GM10248 (cell line): ENCODE results near the gene NAT16.

Source experiments
- CTCF ChIA-PET: fragments of 300-600 bp; sonication (Branson Sonifier 250); formaldehyde crosslinking; extraction: SDS; loops from one replicate; lab custom pipeline; 2021; ENCODE audit warnings: antibody characterized with exemption; lab: Yijun Ruan, JAX
- POLR2A ChIA-PET: fragments of 350-650 bp; sonication (Branson Sonifier 250); formaldehyde crosslinking; extraction: SDS; loops from one replicate; lab custom pipeline; 2020; ENCODE audit warnings: antibody characterized with exemption; lab: Yijun Ruan, JAX
- DNase-seq: peaks from one replicate; pipeline ENCODE4 v3.0.0; 2012; ENCODE audit errors: extremely low spot score
- TF ChIP-seq, protein P1 (sequence below): IDR thresholded peaks from 2 replicates; pipeline ENCODE4 v1.5.1; 2012; ENCODE audit warnings: mild to moderate bottlenecking, low read depth; ENCODE audit errors: extremely low read depth, missing control alignments, control extremely low read depth

Gene NAT16

DNA sequence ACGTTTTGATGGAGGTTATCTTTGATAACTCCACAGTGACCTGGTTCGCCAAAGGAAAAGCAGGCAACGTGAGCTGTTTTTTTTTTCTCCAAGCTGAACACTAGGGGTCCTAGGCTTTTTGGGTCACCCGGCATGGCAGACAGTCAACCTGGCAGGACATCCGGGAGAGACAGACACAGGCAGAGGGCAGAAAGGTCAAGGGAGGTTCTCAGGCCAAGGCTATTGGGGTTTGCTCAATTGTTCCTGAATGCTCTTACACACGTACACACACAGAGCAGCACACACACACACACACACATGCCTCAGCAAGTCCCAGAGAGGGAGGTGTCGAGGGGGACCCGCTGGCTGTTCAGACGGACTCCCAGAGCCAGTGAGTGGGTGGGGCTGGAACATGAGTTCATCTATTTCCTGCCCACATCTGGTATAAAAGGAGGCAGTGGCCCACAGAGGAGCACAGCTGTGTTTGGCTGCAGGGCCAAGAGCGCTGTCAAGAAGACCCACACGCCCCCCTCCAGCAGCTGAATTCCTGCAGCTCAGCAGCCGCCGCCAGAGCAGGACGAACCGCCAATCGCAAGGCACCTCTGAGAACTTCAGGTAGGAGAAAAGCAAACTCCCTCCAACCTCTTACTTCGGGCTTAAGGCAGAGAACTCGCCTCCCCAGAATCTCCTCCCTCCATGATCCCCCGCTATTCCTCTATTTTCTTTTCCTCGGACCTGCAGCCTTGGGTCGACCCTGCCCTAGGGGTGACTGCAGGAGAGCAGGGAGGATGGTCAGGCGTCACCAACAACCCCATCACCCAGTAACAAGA, 53.2 kb downstream of the NAT16 start, which contains the start of gene SERPINE1:
Gene SERPINE1 (plus strand): TSS at position 454 of the 809 bp plus-strand sequence. CDS start 1,290 bp downstream, outside the sequence.
- ChIA-PET POLR2A (interaction anchor here (0.5 to 1.2 kb wide), 4 partner anchors 10 to 225 kb away, joined by 3 to 6 read pairs (median 3); no protein-coding TSS in a partner anchor), CTCF (interaction anchor here (1.0 to 9.9 kb wide), 8 partner anchors 8 to 156 kb away, joined by 3 to 81 read pairs (median 8); no protein-coding TSS in a partner anchor)
- DNase-seq, result peak; percentile 84
- TF ChIP-seq, protein P1, sequence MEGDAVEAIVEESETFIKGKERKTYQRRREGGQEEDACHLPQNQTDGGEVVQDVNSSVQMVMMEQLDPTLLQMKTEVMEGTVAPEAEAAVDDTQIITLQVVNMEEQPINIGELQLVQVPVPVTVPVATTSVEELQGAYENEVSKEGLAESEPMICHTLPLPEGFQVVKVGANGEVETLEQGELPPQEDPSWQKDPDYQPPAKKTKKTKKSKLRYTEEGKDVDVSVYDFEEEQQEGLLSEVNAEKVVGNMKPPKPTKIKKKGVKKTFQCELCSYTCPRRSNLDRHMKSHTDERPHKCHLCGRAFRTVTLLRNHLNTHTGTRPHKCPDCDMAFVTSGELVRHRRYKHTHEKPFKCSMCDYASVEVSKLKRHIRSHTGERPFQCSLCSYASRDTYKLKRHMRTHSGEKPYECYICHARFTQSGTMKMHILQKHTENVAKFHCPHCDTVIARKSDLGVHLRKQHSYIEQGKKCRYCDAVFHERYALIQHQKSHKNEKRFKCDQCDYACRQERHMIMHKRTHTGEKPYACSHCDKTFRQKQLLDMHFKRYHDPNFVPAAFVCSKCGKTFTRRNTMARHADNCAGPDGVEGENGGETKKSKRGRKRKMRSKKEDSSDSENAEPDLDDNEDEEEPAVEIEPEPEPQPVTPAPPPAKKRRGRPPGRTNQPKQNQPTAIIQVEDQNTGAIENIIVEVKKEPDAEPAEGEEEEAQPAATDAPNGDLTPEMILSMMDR, result no peak

DNA sequence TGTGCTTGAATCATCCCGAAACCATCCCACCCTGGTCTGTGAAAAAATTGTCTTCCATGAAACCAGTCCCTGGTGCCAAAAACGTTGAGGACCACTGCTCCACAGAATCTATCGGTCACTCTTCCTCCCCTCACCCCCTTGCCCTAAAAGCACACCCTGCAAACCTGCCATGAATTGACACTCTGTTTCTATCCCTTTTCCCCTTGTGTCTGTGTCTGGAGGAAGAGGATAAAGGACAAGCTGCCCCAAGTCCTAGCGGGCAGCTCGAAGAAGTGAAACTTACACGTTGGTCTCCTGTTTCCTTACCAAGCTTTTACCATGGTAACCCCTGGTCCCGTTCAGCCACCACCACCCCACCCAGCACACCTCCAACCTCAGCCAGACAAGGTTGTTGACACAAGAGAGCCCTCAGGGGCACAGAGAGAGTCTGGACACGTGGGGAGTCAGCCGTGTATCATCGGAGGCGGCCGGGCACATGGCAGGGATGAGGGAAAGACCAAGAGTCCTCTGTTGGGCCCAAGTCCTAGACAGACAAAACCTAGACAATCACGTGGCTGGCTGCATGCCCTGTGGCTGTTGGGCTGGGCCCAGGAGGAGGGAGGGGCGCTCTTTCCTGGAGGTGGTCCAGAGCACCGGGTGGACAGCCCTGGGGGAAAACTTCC, 54.0 kb downstream of the NAT16 start:
- POLR2A ChIA-PET, result interaction anchor here (0.5 to 1.2 kb wide), 3 partner anchors 12 to 224 kb away, joined by 3 to 6 read pairs (median 3); no protein-coding TSS in a partner anchor
- DNase-seq, result peak; percentile 43
- CTCF ChIA-PET, result interaction anchor here (0.9 to 9.9 kb wide), 12 partner anchors 7 to 157 kb away, joined by 3 to 81 read pairs (median 4); partner anchors contain the start of gene FIS1
- TF ChIP-seq, protein P1, result no peak

DNA sequence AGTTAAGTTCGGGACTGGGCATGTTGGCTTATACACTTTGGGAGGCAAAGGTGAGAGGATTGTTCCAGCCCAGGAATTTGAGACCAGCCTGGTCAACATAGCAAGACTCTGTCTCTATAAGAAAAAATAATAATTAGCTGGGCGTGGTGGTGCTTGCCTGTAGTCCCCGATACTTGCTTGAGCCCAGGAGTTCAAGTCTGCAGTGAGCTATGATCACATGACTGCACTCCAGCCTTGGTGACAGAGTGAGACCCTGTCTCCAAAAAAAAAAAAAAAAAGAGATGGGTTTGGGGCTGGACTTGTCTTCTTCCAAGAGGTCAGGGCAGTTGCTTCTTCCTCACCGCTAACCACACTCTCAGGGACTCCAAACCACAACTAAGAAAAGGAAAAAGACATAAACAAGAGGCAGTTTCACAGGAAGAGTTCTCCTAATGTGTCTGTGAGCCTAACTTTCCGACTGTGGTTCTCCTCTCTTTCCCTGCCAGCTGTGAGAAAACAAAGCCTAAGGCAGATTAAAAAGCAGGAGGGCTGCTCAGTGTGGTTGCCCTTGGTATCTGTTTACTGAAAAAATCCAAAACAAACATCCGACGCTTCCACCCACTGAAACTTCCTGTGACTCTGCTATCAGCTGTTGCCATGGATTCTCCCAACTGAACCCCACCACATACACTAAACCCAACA, 55.6 kb downstream of the NAT16 start:
- no peak for DNase-seq
- ChIA-PET CTCF (interaction anchor here (1.3 to 9.9 kb wide), 8 partner anchors 13 to 166 kb away, joined by 3 to 81 read pairs (median 7); partner anchors contain the start of gene FIS1), POLR2A (interaction anchor here (0.6 kb wide), 1 partner anchor 120 kb away, joined by 5 read pairs; no protein-coding TSS in a partner anchor)
- TF ChIP-seq, protein P1, result no peak

DNA sequence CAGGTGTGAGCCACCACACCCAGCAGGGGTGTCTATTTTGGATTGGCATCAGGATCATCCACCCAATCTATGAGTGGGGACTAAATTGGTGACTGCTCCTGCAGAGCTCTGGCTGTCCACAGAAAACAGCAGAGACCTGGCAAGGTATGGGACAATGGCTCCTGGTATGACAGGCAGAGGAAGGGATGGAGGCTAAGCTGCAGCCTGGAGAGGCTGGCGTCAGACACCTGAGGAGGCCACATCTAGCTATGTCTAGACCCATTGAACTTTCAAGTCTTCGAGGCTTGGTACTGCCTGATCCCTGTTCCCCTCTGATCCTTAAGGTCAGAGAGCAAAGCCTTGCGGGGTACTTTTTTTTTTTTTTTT, 56.4 kb downstream of the NAT16 start:
- no peak for DNase-seq
- POLR2A ChIA-PET, result no interaction called here
- CTCF ChIA-PET, result interaction anchor here (1.5 to 9.9 kb wide), 3 partner anchors 13 to 159 kb away, joined by 4 to 81 read pairs (median 39); no protein-coding TSS in a partner anchor
- TF ChIP-seq, protein P1, result no peak

DNA sequence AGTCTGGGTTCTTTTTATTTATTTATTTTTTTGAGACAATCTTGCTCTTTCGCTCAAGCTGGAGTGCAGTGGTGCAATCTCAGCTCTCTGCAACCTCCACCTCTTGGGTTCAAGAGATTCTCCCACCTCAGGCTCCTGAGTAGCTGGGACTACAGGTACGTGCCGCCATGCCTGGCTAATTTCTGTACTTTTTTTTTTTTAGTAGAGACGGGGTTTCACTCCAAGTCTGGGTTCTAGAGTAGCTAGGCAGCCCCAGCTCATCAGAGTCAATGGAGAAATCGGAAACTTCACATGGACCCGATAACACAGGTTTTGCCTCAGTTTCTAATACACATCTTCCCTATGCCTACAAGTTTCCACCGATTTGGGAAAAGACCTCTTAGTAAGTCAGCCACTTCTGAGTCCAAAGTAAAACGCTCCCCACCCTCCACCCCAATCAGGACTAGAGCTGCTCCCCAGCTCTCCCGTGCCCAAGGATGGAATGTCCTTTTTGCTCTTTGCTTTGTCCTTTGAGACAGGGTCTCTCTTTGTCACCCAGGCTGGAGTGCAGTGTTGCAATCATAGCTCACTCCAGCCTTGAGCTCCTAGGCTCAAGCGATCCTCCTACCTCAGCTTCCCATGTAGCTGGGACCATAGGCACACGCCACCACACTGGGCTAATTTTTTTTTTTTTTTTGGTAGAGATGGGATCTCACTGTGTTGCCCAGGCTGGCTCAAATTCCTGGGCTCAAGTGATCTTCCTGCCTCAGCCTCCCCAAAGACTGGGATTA, 57.0 kb downstream of the NAT16 start:
- CTCF ChIA-PET, result interaction anchor here (1.2 to 9.9 kb wide), 4 partner anchors 14 to 159 kb away, joined by 4 to 81 read pairs (median 22); no protein-coding TSS in a partner anchor
- POLR2A ChIA-PET, result no interaction called here
- no peak for DNase-seq
- TF ChIP-seq, protein P1, result no peak
